NCI-H1436 treated with DMSO at 0.1 percent for 48 hours (cell line): ENCODE results near the gene NT5C3B.
A peak's percentile ranks its signal among the peaks of the same experiment; 100 is the strongest.

ENCODE experiments used
- DNase-seq: peaks from one replicate; lab custom pipeline; 2025; lab: John Stamatoyannopoulos, UW

Gene NT5C3B

DNA sequence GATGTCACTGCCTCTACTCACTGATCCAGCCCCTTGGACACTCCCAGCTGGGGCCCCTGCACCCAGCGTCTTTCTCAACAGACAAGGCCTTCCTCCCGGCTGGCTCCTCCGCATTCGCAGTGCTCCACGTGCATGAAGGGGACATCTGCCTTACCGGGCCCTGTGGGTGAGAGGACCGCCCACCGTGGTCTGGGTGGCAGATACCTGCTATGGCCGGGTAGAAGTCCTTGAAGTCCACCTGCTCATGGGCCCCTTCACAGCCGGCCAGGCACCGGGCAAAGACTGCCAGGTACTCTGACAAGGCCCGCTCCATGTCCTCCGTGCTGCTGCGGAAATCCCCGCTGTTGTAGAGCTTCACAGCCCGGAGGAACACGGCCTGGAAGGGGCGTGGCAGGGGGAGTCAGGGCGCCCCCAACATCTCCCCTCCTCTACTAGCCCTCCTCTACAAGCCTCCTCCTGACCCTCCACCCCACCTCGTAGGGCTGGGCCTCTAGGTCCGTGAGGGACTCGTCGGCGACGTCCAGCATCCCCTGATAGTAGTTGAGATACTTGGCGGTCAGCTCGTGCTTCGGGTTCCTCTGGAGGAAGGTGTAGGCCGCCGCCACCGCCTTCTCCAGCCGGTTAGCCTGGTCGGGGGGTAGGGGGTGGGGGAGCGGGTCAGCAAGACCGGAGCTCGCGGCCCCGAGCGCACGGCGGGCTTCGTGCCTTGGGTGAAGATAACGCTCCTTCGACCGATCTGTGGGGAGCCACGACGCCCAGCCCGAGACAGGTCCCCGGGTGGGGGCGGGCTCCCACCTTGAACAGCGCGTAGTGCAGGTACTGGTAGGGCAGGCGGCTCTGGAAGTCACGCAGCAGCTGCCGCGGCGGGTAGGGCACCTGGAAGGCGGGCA lies 25.1 kb downstream of the NT5C3B start:
- no peak for DNase-seq

DNA sequence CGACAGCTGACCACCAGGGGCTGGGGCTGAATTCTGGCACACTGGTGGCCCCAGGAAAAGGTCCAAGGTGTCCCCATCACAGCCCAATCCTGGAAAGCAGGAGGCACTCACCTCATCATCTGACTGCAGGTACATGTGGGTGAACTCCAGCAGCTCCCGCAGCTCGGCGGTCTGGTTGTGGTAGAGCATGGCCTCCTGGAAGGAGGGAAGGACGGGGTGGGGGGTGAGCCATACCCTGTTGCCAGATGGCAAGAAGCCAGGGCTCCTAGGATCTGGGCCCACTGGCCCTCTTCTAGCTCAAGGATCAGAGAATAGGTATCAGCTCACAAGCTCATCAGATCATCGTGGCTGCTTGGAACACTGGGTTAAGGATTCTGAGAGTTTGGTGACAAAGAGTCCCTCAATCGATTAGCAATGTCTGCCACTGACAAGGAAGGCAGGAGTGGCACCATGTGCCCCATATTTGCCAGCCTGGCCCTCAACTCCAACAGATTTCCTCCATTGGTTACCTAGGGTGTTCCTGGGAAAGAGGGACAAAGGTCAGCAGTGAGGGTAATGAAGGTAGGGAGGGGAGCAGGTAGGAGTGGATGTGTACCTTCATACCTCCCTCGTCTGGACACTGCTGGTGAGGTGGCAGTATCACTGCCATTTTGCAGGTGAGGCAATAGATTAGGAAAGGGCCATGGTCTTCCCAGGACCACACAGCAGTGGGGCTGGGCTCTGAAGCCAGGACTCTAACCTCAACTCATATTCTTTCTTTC lies 29.2 kb downstream of the NT5C3B start:
- DNase-seq: no peak

GRCh38 chr17:41803049-41804020 lies 32.7 kb downstream of the NT5C3B start:
- DNase-seq: no peak

DNA sequence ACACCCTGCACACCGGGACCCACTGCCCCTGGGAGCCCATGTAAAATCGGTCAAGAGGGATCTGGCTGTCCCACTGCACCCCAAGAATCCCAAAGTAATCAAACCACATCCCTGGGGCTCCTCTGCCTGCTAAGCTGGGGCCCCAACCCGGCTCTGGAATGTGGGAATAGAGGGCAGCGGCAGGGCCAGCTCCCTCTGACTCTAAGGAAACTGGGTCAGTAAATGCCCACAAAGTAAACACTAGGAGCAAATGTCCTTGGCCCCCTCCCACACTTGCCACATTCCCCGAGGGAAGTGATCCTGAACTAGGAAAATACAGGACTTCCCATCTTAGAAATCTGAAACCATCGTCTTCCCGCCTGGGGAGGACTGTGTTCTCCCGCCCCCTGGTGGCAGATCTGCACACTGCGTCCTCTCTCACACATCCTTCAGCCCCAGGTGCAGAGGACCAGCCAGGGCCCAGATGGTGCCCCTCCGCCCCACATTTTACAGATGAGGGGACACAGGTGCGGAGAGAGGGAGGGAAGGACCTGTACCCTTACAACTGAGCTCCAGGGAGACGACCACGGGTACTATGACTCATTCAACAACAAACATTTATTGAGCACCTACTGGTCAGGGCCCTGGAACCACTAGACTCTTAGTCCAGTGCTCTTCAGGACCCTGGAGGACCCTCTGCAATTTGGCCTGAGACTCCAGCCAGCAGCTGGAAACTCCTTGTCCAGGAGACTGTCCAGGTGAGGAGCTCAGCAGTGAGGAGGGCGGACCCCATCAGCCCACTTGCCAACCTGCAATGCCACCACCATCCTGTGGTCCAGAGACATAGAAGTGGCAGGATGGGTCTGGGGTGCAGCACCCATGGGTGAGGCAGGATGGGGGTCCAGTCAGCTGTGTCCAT lies 34.4 kb downstream of the NT5C3B start:
- DNase-seq: peak; percentile 38

DNA sequence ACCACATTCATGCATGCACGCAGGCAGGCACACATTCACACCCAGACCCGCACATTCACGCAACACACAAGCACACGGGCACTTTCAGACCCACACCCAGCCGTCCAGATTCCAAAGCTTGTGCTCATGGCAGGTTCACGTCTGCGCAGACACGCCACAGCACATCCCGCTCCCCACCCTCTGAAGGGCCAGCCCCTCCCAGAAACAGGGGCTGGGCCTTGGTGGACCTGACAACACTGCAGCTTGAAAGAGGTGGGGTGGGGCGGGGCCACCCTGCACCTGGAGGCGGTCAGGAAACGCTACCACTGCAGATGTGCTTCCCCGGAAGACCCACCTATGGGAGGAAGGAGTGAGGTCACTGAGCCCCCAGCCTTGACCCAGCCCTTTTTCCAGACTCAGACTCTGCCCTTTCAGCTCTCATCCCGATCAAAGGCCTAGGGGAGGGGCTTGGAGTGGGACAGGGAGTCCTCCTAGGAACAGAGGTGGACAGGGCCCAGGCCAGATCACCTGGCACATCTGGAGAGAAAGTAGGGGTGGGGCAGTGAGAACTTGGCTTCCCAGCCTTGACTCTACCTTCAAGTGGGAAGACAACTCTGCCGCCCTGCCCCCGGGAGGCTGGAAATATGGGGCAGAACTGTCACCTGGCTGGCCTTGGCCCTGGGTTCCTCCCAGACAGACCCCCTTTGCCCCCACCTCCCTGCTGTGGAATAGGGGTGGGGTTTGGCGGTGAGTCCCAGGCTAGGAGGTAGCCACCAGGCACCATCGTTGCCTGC lies 35.2 kb downstream of the NT5C3B start:
- no peak for DNase-seq

DNA sequence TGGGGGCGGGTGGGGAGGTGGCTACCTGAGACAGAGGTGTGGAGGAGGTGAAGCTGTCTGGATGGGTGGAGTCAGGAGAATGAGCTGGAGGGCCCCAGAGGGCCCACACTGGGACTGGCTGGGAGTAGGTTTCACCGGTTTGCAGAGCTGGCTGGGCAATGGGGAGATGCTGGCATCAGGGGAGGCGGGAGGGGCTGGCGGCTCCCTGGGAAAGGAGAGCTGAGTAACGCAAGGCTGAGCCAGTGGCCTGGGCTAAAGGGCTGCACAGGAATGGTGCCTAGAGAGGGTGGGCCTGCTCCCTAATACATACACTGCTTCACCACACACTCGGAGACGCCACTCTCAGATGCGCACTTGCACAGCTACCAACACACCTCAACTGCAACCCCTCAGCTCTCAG lies 36.7 kb downstream of the NT5C3B start:
- no peak for DNase-seq

- no peak for DNase-seq
Observed at GRCh38 chr17:41797377-41797776, 38.7 kb downstream of the NT5C3B start.

GRCh38 chr17:41796121-41796895 lies 39.7 kb downstream of the NT5C3B start:
- DNase-seq: no peak

DNA sequence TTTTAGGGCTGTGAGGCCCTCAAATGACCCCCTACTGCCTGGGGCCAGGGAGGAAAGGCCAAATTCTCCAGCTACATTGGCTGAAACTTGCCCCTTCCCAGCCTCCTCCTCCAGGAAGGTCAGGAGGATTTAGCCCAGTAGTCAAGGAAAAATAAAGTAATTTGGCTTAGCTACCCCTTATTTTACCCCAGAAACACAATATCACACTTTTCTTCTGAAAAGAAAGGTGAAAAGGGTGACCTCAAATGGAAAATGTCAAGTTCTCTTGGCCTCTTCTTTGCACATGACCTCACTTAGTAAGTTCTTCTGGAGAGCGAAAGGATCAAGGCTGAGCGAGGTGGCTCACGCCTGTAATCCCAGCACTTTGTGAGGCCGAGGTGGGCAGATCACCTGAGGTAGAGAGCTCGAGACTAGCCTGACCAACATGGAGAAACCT lies 41.5 kb downstream of the NT5C3B start:
- no peak for DNase-seq

- DNase-seq: no peak
Observed at GRCh38 chr17:41793784-41794539, 42.1 kb downstream of the NT5C3B start.

DNA sequence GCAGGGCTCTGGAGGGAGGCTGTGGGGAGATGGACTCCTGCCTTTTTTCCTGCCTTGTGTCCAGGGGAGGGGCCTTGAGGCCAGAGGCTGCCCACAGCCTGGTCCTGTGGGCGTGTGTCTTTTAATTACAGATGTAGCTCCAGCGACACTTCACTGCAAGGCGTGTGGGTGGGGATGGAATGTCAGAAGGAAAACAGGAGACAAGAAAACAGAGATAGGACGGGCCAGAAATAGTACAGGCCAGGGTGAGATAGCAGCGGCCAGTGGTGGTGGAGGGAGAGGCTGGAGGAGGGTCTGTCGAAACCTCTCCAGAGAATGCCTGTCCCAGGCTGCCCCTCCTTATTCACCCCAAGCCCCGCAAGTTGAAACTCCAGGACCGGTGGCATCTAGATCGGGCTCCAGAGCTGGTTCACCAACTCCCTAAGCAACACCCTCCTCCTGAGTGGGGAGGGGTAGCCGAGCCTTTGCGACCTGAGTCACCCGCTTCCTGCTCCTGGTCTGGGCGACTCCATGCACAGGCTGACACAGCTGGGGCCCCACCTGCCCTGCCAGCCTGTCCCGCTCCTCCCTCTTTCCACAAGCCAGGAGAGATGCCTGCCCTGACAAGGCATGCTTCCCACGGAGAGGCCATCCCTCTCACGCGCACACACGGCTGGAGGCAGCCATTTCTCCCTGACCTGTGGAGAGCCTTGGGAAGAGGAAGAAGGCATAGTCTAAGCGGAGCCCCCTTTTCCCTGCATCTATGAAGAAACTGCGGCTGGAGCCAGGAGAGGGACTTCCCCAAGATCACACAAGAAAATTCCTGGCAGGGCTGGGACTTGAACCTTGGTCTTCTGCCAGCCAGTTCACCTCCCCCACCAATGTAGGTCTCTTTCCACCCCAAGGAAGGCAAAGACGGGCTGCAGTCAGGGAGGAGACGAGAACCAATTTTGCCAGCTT lies 42.9 kb downstream of the NT5C3B start:
- no peak for DNase-seq

DNA sequence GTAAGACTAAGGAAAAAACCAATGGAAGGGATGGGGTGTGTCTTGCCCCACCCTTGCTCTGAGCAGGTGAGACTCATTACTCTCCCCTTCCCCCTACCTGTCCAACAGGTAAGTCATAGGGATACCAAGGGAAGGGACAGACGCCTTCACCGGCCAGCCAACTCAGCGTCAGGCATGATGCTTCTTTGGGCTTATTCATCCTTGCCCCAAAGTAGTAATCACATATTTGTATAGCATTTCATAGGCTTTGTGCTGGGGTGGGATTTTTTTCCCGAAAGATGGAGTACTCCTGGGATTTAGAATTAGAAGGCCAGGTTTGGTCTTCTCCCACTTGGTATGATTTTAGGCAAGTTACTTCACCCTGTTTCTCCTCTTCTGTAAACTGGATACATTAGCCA lies 49.0 kb downstream of the NT5C3B start:
- no peak for DNase-seq

DNA sequence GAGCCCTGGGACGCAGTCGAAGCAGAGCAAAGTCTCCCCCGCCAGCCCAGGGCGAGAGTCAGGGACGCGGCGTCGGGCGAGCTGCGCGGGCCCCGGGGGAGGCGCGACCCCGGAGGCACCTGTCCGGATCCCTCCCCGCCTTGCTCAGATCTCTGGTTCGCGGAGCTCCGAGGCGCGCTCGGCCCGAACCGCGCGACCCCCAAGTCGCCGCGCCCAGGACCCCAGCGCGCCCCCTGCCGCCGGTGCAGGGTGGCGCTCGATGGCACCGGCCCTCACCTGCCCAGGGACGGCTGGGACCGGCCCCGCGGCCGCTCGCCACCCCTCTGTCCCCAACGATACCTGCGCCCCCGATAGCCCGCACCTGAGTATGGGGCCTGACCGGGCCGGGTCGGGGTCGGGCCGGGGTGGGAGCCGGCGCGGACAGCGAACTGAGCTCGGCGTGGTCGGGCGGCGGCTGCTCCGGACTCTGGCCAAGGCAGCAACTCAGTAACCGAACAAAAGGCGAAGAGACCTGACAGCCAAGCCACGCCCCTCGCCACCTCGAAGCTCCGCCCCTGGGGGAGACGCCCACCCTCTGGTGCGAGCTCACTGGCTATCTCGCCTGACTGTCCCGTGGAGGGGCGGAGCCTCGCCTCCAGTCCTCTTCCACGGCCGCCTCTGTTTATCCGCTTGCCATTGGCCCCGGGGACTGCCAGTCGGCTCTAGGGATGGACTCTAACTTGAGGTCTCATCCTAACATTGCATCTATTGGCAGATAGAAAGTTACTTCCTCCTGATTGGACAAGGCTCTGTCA lies 49.6 kb downstream of the NT5C3B start, which contains the start of gene JUP:
JUP (minus strand) TSS at position 485 of the 794 bp plus-strand sequence. CDS start 14,857 bp downstream, outside the sequence.
- peak; percentile 100 for DNase-seq

DNA sequence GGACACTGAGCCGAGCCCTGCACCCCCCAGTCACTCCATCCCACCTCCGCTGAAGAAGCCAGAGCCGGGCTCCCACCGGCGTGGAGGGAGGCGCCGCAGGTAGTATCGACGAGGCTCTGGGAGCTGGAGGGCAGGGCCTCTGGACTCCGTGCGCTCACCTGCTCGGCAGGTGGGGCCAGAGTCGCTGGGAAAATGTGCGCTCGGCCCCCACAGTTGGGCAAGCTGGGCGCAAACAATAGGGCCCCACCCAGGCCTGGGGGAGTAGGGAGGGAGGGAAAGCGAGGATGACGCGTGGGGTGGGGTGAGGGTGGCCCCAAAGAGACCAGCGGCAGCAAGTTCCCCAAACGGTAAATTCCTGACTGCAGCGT lies 50.2 kb downstream of the NT5C3B start:
- no peak for DNase-seq

DNA sequence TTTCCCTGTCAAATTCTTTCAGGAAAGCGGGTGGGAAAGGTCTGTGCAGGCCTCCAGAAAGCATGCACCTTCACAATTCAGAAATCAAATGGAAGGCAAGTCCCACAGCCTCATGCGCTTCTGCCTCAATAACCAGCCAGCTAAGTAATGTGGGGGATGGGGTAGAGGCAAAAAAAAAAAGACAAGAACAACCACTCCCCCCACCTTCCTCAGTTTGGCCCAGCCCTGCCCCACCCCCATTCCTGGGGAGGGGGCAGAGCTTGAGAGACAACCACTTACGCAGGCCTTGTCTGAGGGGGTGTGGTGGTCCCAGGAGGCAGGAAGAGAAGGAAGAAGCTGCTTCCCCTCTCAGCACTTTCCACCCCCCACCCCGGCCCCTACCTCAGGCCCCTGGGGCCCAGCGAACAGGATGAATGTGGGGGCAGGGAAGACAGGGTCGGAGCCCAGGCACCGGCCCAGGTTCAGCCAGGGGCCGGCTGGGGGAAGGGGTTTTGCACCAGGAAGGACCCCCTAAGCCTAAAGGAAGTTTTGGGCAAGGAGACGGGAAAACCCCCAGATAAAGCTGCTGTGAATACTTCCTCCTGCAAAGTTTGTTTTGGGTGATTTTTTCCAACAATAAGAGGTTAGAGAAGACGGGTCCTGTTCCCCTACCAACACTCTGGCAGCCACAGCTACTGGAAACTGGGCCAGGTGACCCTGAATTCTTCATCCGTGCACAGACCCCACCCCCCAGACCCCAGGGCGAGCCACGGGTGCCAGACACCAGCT lies 50.8 kb downstream of the NT5C3B start:
- no peak for DNase-seq
